ENCODE data around the gene RNF222.
"Not testable (repeated sequence)": the region's sequence is repeated elsewhere in the genome, so short reads cannot be mapped to it uniquely, and the experiment has no call there.

The RNF222 gene

GRCh38 chr17:8409966-8410882 lies 12.6 kb upstream of the RNF222 start:
- peak; percentile 77 for DNase-seq

- no peak for DNase-seq
Observed at GRCh38 chr17:8408371-8408770, 10.7 kb upstream of the RNF222 start.

- no peak for DNase-seq
Observed at GRCh38 chr17:8406174-8406573, 8.5 kb upstream of the RNF222 start.

GRCh38 chr17:8405499-8406016 lies 7.9 kb upstream of the RNF222 start:
- no peak for DNase-seq

GRCh38 chr17:8402921-8403536 lies 5.4 kb upstream of the RNF222 start:
- DNase-seq, result no peak

GRCh38 chr17:8401107-8401506 lies 3.5 kb upstream of the RNF222 start:
- DNase-seq, result no peak

GRCh38 chr17:8398980-8399379 lies 1.4 kb upstream of the RNF222 start:
- DNase-seq, result no peak

GRCh38 chr17:8394497-8394896 lies 3.1 kb downstream of the RNF222 start:
- not testable (repeated sequence) for DNase-seq

- peak; percentile 34 for DNase-seq
Observed at GRCh38 chr17:8393470-8394231, 4.0 kb downstream of the RNF222 start.

GRCh38 chr17:8392674-8393469 lies 4.8 kb downstream of the RNF222 start:
- DNase-seq, result no peak

GRCh38 chr17:8392274-8392673 lies 5.4 kb downstream of the RNF222 start:
- DNase-seq, result no peak

- DNase-seq, result no peak
Observed at GRCh38 chr17:8391711-8392110, 5.9 kb downstream of the RNF222 start.

- DNase-seq, result peak; percentile 37
Observed at GRCh38 chr17:8387914-8388651, 9.5 kb downstream of the RNF222 start.

- no peak for DNase-seq
Observed at GRCh38 chr17:8386841-8387240, 10.8 kb downstream of the RNF222 start.

- no peak for DNase-seq
Observed at GRCh38 chr17:8384801-8385378, 12.7 kb downstream of the RNF222 start.

- DNase-seq, result peak; percentile 93
Observed at GRCh38 chr17:8383143-8383822, 14.3 kb downstream of the RNF222 start, which contains the start of gene RPL26. Gene RPL26, minus strand, starts transcription at chr17:8383193. Its CDS starts 883 bp downstream, at chr17:8382310.

- DNase-seq, result no peak
Observed at GRCh38 chr17:8382880-8383142, 14.8 kb downstream of the RNF222 start.

GRCh38 chr17:8382052-8382879 lies 15.4 kb downstream of the RNF222 start:
- DNase-seq, result no peak

GRCh38 chr17:8380049-8380448 lies 17.6 kb downstream of the RNF222 start:
- DNase-seq, result no peak

- not testable (repeated sequence) for DNase-seq
Observed at GRCh38 chr17:8378117-8378516, 19.5 kb downstream of the RNF222 start.
